Measurements from ENCODE around the gene HS3ST3B1.

The HS3ST3B1 gene

GRCh38 chr17:14308965-14309879 lies 8.3 kb downstream of the HS3ST3B1 start (continued):
- no peak for TF ChIP-seq ZNF311 (tag by site-specific recombination; IDR thresholded peaks at IDR 0.05; ENCODE audit: borderline replicate concordance)
- TF ChIP-seq ZBTB26 (tag by site-specific recombination; optimal IDR thresholded peaks at IDR 0.05) = peak; percentile 84
- TF ChIP-seq ZNF280D (tag by site-specific recombination; IDR thresholded peaks at IDR 0.05) = no peak
- TF ChIP-seq OVOL3 (tag by site-specific recombination; IDR thresholded peaks at IDR 0.05) = no peak
- no peak for TF ChIP-seq ZNF626 (tag by site-specific recombination; IDR thresholded peaks at IDR 0.05)
- TF ChIP-seq HOXD13 (CRISPR knock-in tag; IDR thresholded peaks at IDR 0.05; ENCODE audit: borderline replicate concordance) = no peak
- TF ChIP-seq ZNF148 (tag by site-specific recombination; IDR thresholded peaks at IDR 0.05; ENCODE audit: borderline replicate concordance) = no peak
- 0 out of 2 replicates have a peak, but pooled peaks have one; percentile 23 for TF ChIP-seq ZNF341 (tag by site-specific recombination; IDR thresholded peaks at IDR 0.05; ENCODE audit: low read depth)
- no peak for TF ChIP-seq ZNF510 (tag by site-specific recombination; IDR thresholded peaks at IDR 0.05; ENCODE audit: insufficient replicate concordance)
- peak; percentile 85 for TF ChIP-seq ZSCAN30 (tag by site-specific recombination; IDR thresholded peaks at IDR 0.05)
- TF ChIP-seq GLIS1 (tag by site-specific recombination; IDR thresholded peaks at IDR 0.05) = peak; percentile 44
- TF ChIP-seq IKZF3 (tag by site-specific recombination; IDR thresholded peaks at IDR 0.05) = peak; percentile 84
- TF ChIP-seq ZNF18 (tag by site-specific recombination; IDR thresholded peaks at IDR 0.05) = peak; percentile 43; the same call in 1 of the 2 replicates
- TF ChIP-seq ZNF366 (tag by site-specific recombination; conservative IDR thresholded peaks at IDR 0.05) = no peak
- no peak for TF ChIP-seq ZNF423 (tag by site-specific recombination; IDR thresholded peaks at IDR 0.05)
- no peak for TF ChIP-seq ZNF585B (tag by site-specific recombination; IDR thresholded peaks at IDR 0.05)
- no peak for TF ChIP-seq ZNF621 (tag by site-specific recombination; IDR thresholded peaks at IDR 0.05)
- TF ChIP-seq PRDM4 (tag by site-specific recombination; IDR thresholded peaks at IDR 0.05) = peak; percentile 54
- peak; percentile 70 for TF ChIP-seq ZNF843 (tag by site-specific recombination; IDR thresholded peaks at IDR 0.05)
- TF ChIP-seq ZNF121 (tag by site-specific recombination; IDR thresholded peaks at IDR 0.05) = peak; percentile 47
- TF ChIP-seq TRIM28 (IDR thresholded peaks at IDR 0.05; ENCODE audit: borderline replicate concordance, low read length) = no peak
- peak; percentile 63 for TF ChIP-seq ZNF398 (tag by site-specific recombination; IDR thresholded peaks at IDR 0.05)
- TF ChIP-seq ZSCAN18 (tag by site-specific recombination; IDR thresholded peaks at IDR 0.05) = no peak
